ENCODE measurements around the gene GRID1.

The GRID1 gene

DNA sequence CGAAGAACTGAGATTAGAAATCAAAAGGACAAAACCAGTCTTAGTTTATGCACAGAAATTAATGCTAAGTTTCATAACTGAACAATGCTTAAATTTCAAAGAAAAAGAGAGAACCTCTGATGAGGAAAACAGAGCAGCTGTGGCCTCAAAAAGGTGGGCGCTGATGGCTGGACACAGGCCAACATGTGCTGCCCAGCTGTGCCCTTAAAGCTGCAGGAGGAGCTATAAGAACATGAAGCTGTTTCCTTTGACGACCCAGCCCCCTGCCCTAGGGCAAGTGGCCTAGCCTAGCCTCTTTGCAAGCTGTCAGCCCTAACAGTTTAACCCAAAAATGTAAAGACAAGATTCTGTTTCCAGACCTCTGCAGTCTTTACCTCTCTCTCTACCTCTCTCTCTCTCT lies 107.7 kb downstream of the GRID1 start:
- TF ChIP-seq, protein P1, sequence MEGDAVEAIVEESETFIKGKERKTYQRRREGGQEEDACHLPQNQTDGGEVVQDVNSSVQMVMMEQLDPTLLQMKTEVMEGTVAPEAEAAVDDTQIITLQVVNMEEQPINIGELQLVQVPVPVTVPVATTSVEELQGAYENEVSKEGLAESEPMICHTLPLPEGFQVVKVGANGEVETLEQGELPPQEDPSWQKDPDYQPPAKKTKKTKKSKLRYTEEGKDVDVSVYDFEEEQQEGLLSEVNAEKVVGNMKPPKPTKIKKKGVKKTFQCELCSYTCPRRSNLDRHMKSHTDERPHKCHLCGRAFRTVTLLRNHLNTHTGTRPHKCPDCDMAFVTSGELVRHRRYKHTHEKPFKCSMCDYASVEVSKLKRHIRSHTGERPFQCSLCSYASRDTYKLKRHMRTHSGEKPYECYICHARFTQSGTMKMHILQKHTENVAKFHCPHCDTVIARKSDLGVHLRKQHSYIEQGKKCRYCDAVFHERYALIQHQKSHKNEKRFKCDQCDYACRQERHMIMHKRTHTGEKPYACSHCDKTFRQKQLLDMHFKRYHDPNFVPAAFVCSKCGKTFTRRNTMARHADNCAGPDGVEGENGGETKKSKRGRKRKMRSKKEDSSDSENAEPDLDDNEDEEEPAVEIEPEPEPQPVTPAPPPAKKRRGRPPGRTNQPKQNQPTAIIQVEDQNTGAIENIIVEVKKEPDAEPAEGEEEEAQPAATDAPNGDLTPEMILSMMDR (IDR thresholded peaks at IDR 0.05), result no peak
- no peak for DNase-seq
- no peak overlapping the region for H3K4me3 ChIP-seq
- no peaks in the 10 kb centered on the region for H3K36me3 ChIP-seq
- H3K9me3 ChIP-seq, result no peaks in the 10 kb centered on the region
- intact Hi-C loops (cut with DNase I; ENCODE audit: low total_unique reads), result no loop called here
- peaks cover 0 to 1% of the 10 kb centered on the region in 2 donors for H3K27me3 ChIP-seq
- peaks cover 0 to 7% (median 6%) of the 10 kb centered on the region in 4 donors for H3K4me1 ChIP-seq
- no peak overlapping the region for H3K27ac ChIP-seq

DNA sequence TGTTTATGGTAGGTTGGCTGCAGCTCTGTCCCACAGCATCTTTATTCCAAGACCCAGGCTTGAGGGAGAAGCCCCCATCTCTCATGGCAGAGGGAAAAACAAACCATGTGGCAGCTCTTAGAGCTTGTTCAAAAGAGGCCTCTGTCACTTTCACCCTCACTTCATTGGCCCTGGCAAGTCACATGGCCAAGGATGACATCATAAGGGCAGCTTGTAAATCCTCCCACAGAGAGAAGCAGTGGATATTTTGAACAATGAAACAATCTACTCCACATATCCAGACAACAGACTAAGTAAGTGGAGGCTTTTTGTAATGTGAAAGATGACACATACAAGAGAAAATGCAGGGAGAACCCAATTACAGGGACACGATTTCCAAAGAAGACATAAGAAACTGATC lies 108.1 kb downstream of the GRID1 start:
- no peak overlapping the region for H3K27ac ChIP-seq
- no peak overlapping the region for H3K4me3 ChIP-seq
- intact Hi-C loops (cut with DNase I; ENCODE audit: low total_unique reads), result no loop called here
- DNase-seq, result no peak
- TF ChIP-seq, protein P1 (IDR thresholded peaks at IDR 0.05), result no peak
- H3K9me3 ChIP-seq, result no peaks in the 10 kb centered on the region
- H3K36me3 ChIP-seq, result no peaks in the 10 kb centered on the region
- peaks cover 0 to 7% (median 6%) of the 10 kb centered on the region in 4 donors for H3K4me1 ChIP-seq
- H3K27me3 ChIP-seq, result no peaks in the 10 kb centered on the region

DNA sequence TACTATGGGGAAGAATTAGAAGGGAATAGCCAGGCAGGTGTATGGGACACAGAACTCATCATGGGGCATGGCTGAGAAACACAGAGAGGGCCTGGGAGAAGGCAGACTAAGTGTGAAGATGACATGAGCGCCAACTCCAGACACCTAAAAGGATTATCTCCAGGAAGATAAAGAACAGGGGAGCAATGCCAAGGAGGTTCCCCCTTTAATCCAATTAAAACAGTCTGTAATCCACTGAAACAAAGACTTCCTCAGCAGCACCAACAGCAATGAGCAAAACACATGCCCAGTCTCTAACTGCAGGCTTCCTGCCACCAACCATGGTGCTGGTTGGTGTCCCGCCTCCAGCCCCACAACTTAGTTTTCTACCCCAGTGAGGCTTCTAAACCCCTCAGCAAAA lies 108.9 kb downstream of the GRID1 start:
- H3K27me3 ChIP-seq, result no peaks in the 10 kb centered on the region
- DNase-seq, result no peak
- H3K27ac ChIP-seq, result no peak overlapping the region
- intact Hi-C loops (cut with DNase I; ENCODE audit: low total_unique reads), result no loop called here
- H3K4me1 ChIP-seq, result peaks cover 0 to 4% (median under 1%) of the 10 kb centered on the region in 4 donors
- no peak overlapping the region for H3K4me3 ChIP-seq
- no peaks in the 10 kb centered on the region for H3K36me3 ChIP-seq
- TF ChIP-seq, protein P1 (IDR thresholded peaks at IDR 0.05), result no peak
- H3K9me3 ChIP-seq, result no peaks in the 10 kb centered on the region

DNA sequence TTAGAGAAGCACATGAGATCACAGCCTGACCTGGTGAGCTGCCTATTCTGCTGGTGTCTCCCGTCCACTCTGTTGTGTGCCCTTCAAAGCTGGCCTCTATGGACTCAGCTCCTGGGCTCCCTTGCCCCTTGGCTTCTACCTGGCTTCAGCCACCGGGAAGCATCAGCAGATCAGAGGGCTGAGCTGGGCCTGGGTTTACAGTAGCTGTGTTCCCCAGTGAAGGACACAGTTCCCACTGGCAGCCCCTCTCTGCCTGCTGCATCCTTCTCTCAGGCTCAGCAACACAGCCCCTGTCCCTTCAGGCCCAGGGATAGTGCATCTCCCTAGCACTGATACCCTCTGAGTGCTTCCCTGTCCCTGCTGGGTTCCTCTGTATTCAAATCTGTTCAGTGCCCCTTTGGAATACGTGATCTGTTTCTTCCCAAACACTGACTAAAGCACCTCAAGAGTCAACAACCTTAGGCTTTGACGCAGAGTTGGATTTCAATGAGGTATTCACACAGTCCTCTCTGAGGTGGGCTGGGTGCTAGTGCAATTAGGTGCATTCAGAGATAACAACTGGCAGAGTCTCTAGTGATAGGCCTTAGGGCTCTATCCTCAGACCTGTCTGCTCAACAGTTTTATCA lies 109.8 kb downstream of the GRID1 start:
- Histone ChIP-seq H3K27me3 (no peaks in the 10 kb centered on the region), H3K27ac (no peak overlapping the region), H3K36me3 (no peaks in the 10 kb centered on the region), H3K4me3 (no peak overlapping the region), H3K9me3 (no peaks in the 10 kb centered on the region), H3K4me1 (no peaks in the 10 kb centered on the region)
- intact Hi-C loops (cut with DNase I; ENCODE audit: low total_unique reads), result no loop called here
- DNase-seq, result no peak
- TF ChIP-seq, protein P1 (IDR thresholded peaks at IDR 0.05), result no peak

DNA sequence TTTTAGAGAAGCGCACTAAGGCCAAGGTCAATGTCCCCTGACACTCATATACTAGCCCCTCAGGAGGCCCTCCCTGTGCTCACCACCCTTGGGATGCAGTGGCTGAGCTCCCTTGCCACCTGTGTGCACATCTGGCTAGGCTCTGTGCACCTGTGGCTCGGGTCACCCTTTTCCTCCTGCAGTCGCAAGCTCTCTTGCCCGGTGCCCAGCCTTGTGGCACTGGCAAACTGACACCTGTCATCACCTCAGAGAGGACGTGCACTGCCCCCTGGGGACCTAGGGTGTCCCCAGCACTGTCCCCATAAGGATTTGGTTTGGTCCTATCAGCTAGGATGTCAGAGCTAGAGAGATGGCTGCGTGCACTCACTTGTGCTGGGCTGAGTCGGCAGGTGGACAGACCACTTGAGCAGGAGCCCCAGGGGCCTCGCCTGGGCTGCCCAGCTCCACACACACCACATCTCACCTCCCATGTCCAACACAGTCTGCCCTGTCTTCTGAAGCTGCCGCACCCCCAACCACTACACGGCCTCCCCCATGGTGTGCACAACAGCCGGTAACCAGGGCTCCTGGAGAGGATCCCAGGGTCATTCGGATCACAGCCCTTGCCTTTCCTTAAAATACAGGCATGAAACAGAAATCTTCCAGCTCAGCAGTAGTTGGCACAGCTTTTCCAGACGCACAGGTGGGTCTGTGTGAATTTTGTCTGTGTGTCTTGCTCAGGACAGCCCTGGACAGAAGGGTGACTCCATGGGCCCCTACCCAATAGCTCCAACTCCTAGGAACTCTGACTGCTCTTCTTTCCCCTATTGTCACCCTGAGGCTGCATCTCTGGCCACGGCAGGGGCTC lies 111.0 kb downstream of the GRID1 start:
- H3K4me3 ChIP-seq, result no peak overlapping the region
- no peaks in the 10 kb centered on the region for H3K9me3 ChIP-seq
- TF ChIP-seq, protein P1 (IDR thresholded peaks at IDR 0.05), result no peak
- intact Hi-C loops (cut with DNase I; ENCODE audit: low total_unique reads), result no loop called here
- H3K36me3 ChIP-seq, result no peaks in the 10 kb centered on the region
- no peak overlapping the region for H3K27ac ChIP-seq
- DNase-seq, result no peak
- H3K4me1 ChIP-seq, result peaks cover 0 to under 1% (median under 1%) of the 10 kb centered on the region in 4 donors
- no peaks in the 10 kb centered on the region for H3K27me3 ChIP-seq
